Spinal cord (tissue), 10 donors: ENCODE measurements around the gene USP6. TPM values are rescaled to one million over a fixed set of nuclear protein-coding genes. Genes with fewer than 3 reads are reported as not detected.
A peak's percentile ranks its signal among the peaks of the same experiment; 100 is the strongest.
"Not testable (repeated sequence)": the region's sequence is repeated elsewhere in the genome, so short reads cannot be mapped to it uniquely, and the experiment has no call there.

Source experiments
- DNase-seq, 6 donors: peaks; one replicate each; pipeline versions ENCODE4 v3.0.0 to v3.0.0-alpha.2; 2013 to 2015; ENCODE audit warnings: low spot score in 6 of 6, low read depth in 4 of 6
- H3K27ac ChIP-seq: one replicate; pipeline ENCODE4 v1.5.1; 2013; ENCODE audit warnings: low read depth, low read length, control low read depth
- H3K27me3 ChIP-seq: one replicate; pipeline ENCODE4 v1.6.1; 2013; ENCODE audit warnings: low read length; ENCODE audit not compliant: control insufficient read depth, insufficient read depth
- H3K36me3 ChIP-seq: one replicate; pipeline ENCODE4 v1.6.1; 2013; ENCODE audit warnings: low read length; ENCODE audit not compliant: control insufficient read depth, insufficient read depth
- H3K4me1 ChIP-seq: one replicate; pipeline ENCODE4 v1.6.1; 2013; ENCODE audit warnings: low read length; ENCODE audit not compliant: control insufficient read depth, insufficient read depth
- H3K4me3 ChIP-seq: one replicate; pipeline ENCODE4 v1.5.1; 2013; ENCODE audit warnings: low read depth, low read length, control low read depth
- H3K9me3 ChIP-seq: one replicate; pipeline ENCODE4 v1.6.1; 2013; ENCODE audit warnings: low read length; ENCODE audit not compliant: control insufficient read depth, insufficient read depth
- WGBS: methylation state at CpG from one replicate; pipeline ENCODE4 v1.1.5; 2013; ENCODE audit warnings: missing lambda C conversion rate; ENCODE audit not compliant: insufficient coverage; 5-methylcytosine and 5-hydroxymethylcytosine counted together
- long read RNA-seq, 4 donors: transcript quantifications; one replicate each; lab custom pipeline, GENCODE V29; 2026
- polyA plus RNA-seq, 2 donors: library from polyadenylated mRNA; unstranded; fragments of 120-200 nt; gene quantifications; one replicate each; pipeline ENCODE4 v1.2.1, GENCODE V29; 2013; ENCODE audit not compliant: insufficient read length in 2 of 2
- total RNA-seq, 2 donors: library from RNA; depleted of rRNA in 1 of 2; stranded (reverse); fragments of 120-200 nt in 1 of 2; fragments of >200 nt in 1 of 2; gene quantifications; one replicate each; pipeline versions ENCODE4 v1.2.3 to v1.2.4, GENCODE V29; 2013 to 2014
- donor health status: healthy.

Gene USP6
- total RNA-seq = under 1 TPM; 0.10 to 0.66 TPM
- polyA plus RNA-seq = 1 to 10 TPM; 3.2 to 9.8 TPM
- long read RNA-seq, donor 1 = 0 reads
- long read RNA-seq, donor 2 = 0 reads
- long read RNA-seq, donor 3 = 0 reads
- long read RNA-seq, donor 4 = 0 reads

DNA sequence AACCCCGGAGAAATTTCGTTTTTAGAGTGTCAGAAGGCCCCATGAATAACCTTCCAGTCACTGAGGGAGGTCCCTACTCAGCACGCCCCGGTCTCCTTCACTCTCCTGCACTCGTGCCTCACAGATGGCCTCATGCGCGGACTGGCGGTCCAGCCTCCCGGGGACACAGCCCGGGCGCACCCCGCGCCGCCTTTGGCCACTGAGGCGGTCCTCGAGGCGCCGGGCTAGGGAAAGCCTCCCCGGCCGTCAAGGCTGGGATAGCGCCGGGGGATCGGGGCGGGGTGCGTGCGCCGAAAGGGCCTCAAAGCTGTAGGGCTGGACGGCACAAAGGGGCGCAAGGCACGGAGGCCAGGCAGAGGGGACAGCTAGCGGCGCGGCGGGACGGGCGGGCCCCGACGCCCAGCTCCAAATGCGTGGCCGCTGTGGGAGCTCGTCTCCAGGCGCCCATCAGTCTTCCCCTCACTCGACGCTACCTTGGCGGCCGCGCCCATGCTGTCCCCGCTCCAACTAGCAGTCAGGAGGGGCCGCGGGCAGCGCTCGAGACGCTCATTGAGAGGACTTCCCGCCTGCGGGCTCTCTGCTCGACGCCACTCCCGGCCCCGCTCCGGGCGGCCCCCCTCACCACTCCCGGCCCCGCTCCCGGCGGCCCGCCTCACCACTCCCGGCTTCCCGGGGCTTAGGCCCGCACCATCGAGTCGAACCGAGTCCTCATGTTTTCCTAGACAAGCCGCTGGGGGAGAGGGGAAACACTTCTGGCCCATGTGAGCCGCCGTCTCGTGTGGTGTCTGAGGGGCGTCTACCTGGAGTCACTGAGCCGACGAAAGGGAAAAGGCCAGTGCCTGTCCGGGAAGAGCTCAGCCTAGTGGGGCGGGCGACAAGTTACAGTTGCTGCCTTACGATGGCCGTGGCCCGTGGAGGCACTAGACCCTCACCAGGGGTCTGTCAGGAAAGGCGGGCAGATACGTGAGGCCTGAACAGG lies at the start of gene USP6:
Gene USP6 (plus strand): TSS at position 360 of the 979 bp plus-strand sequence. CDS start 14,336 bp downstream, outside the sequence.
- WGBS = 18% methylated on average over 86 of the region's 87 CpGs

DNA sequence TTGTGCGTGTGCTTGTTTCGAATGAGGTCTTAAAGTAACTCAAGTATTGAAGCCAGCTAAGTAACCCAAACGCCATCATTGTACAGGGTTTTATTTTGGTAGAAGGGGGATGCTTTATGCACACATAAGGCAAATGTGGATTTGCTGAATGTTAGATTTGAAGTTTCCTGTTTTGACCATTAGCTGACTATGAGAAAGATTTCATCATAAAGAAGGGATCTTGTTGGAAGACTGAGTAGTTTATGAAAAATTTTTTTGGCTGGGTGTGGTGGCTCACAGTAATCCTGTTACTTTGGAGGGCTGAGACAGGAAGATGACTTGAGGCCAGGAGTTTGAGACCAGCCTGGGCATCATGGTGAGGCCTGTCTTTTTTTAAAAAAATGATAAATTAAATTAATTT lies 47.6 kb upstream of the USP6 start:
- no peak for DNase-seq
- H3K9me3 ChIP-seq = no peaks in the 10 kb centered on the region
- WGBS = 97% methylated on average over 3 of the region's 3 CpGs
- H3K4me1 ChIP-seq = no peaks in the 10 kb centered on the region
- no peak overlapping the region for H3K27ac ChIP-seq
- H3K36me3 ChIP-seq = no peaks in the 10 kb centered on the region
- no peaks in the 10 kb centered on the region for H3K27me3 ChIP-seq
- H3K4me3 ChIP-seq = no peak overlapping the region

More for the DNA sequence above, at the start of gene USP6:
- Histone ChIP-seq H3K36me3 (no peaks in the 10 kb centered on the region), H3K27ac (peak within 1 kb of the TSS; percentile 40), H3K9me3 (no peaks in the 10 kb centered on the region), H3K27me3 (peaks cover 36% of the 10 kb centered on the region), H3K4me1 (peaks cover 19% of the 10 kb centered on the region), H3K4me3 (peak within 1 kb of the TSS; percentile 70)
- peak in 2 of 6 donors; percentile 17 for DNase-seq

DNA sequence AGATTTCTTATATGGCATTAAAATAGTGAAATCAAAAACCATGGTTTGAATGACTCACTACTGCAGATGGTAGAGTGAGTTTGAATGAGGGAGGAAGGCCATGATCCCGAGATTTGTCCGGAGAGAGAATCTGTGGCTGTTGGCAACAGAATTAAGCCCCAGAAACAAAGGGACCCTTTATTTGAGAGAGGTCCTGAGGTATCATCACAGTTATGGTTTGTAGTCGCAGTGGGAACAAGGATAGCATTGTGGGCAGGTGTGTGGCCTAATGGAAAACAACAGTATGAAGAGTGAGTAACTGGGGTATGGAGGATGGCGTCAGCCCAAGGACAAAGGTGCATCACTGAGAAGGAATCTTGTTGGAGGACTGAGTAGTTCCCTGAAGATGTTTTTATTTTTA lies 46.1 kb upstream of the USP6 start:
- WGBS = 79% methylated on average over 4 of the region's 4 CpGs
- Histone ChIP-seq H3K4me3 (no peak overlapping the region), H3K9me3 (no peaks in the 10 kb centered on the region)

DNA sequence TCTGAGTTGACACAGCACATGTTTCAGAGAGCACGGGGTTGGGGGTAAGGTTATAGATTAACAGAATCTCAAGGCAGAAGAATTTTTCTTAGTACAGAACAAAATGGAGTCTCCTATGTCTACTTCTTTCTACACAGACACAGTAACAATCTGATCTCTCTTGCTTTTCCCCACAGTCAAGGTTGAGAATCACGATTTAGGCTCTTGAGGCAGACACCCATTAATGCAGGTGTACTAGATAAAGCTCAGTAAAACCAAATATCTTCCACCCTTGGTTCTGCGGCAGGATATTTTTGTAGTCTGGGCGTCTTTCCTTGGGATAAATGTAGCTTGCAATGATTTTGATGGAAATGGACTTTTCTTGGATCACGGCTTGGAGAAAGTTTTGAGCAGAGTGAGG lies 40.4 kb upstream of the USP6 start:
- not testable (repeated sequence) for DNase-seq, H3K27me3 ChIP-seq, H3K4me3 ChIP-seq, H3K36me3 ChIP-seq, H3K9me3 ChIP-seq, H3K27ac ChIP-seq
- 86% methylated on average over 3 of the region's 5 CpGs for WGBS
- peaks cover 19% of the 10 kb centered on the region for H3K4me1 ChIP-seq

More for the DNA sequence above, 46.1 kb upstream of the USP6 start:
- H3K4me1 ChIP-seq = no peaks in the 10 kb centered on the region
- no peak for DNase-seq
- H3K27ac ChIP-seq = no peak overlapping the region
- no peaks in the 10 kb centered on the region for H3K27me3 ChIP-seq
- no peaks in the 10 kb centered on the region for H3K36me3 ChIP-seq

DNA sequence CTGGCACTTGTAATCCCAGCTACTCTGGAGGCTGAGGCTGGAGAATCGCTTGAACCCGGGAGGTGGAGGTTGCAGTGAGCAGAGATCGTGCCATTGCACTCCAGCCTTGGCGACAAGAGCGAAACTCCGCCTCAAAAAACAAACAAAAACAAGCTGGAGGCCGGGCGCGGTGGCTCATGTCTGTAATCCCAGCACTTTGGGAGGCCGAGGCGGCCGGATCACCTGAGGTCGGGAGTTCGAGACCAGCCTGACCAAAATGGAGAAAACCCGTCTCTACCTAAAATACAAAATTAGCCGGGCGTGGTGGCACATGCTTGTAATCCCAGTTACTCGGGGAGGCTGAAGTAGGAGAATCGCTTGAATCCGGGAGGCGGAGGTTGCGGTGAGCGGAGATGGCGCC lies 38.6 kb upstream of the USP6 start:
- not testable (repeated sequence) for H3K36me3 ChIP-seq, H3K27ac ChIP-seq, H3K4me3 ChIP-seq, DNase-seq, H3K9me3 ChIP-seq, H3K27me3 ChIP-seq
- WGBS = 96% methylated on average over 14 of the region's 24 CpGs
- peaks cover 19% of the 10 kb centered on the region for H3K4me1 ChIP-seq

DNA sequence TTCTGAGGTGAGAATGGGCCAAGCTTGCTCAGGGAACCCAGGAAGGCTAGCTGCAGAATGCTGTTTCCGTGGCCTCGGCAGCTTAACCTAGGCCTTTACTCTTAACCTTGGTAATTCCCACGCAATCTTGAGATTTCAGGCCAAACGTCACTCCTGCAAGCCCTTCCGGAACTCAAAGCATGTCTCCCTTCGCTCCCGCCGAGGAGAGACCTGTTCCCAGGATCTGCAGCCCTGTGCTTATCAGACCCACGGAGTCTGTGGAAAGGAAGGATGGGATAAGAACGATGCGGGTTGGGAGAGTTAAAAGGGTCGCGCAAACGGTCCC lies 38.1 kb upstream of the USP6 start:
- DNase-seq = no peak
- WGBS = 17% methylated on average over 14 of the region's 14 CpGs
- H3K9me3 ChIP-seq = no peaks in the 10 kb centered on the region
- no peaks in the 10 kb centered on the region for H3K27me3 ChIP-seq
- H3K4me3 ChIP-seq = peak overlapping the region; percentile 81
- H3K4me1 ChIP-seq = peaks cover 19% of the 10 kb centered on the region
- peak overlapping the region; percentile 85 for H3K27ac ChIP-seq
- peaks cover 7% of the 10 kb centered on the region for H3K36me3 ChIP-seq

DNA sequence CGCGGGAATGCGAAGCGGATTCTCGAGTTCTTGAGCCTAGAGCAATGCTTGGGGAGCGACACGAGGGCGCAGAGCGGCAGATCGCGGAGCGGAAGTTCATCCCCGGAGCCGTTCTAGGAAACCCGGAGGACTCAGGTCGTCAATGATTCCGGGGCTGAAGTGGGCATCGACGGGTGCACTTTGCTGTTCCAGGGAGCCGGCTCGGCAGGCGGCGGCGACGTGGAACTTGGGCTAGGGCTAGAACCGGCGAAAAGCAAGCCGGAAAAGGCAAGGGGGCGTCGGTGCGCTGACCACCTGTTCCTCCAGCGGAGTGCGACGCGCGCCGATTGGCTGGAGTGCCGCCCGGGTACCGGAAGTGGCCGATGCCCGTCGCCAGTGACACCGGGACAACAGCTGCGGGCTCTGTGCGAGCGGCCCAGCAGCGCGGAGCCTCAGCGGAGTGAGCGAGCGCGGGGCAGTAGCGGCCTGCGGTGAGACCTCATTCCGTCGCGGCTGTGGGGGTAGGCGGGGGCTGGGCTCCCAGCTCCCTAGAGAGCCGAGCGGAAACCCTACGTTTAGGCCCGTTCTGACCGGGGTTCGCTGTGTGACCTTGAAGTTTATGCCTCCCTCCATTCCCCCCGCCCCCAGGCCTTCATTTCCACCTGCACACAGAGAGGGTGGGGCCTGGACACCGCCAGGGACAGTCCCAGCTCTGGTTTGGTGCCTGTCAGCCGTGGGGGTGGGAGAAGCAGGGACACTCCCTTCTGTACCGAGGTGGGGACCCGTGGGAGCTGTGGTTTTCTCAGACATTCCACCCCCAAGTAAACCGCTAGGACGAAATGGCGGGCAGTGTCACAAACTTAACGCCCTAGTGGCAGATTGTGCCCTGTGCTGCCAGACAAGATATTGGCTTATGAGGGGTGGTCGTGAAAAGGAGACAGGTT lies 37.5 kb upstream of the USP6 start, which contains the start of gene ZFP3:
Gene ZFP3 (plus strand): TSS at position 362 of the 923 bp plus-strand sequence. CDS start 13,038 bp downstream, outside the sequence.
- no peaks in the 10 kb centered on the region for H3K27me3 ChIP-seq
- DNase-seq = peak; percentile 70 to 96 (median 84)
- H3K36me3 ChIP-seq = peaks cover 9% of the 10 kb centered on the region
- H3K9me3 ChIP-seq = no peaks in the 10 kb centered on the region
- peak within 1 kb of the TSS; percentile 85 for H3K27ac ChIP-seq
- H3K4me1 ChIP-seq = peaks cover 19% of the 10 kb centered on the region
- whole genome bisulfite sequencing = 1% methylated on average over 68 of the region's 75 CpGs
- H3K4me3 ChIP-seq = peak within 1 kb of the TSS; percentile 81

DNA sequence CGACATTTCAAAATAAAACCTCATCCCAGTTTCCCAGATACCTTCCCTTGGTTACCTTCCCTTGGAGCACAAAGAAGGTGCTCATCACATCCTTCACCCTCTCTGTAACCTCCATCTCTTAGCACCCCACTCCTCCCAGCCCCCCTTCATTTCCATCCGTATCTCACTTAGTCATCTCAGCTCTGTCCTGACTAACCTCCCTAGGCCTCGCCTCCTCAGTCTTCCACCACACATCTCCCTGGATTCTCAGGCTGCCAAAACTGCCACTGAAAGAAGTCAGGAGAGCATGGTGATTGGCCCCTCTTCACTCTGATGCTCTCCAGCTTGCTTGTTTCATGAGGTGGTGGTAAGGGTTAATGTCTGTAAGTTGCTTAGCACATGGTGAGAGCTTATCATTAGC lies 35.2 kb upstream of the USP6 start:
- Histone ChIP-seq H3K27ac (no peak overlapping the region), H3K4me3 (no peak overlapping the region), H3K9me3 (no peaks in the 10 kb centered on the region), H3K36me3 (peaks cover 13% of the 10 kb centered on the region), H3K4me1 (peaks cover 19% of the 10 kb centered on the region), H3K27me3 (no peaks in the 10 kb centered on the region)
- no peak for DNase-seq
- WGBS = 94% methylated on average over 2 of the region's 3 CpGs
